ENCODE results near the gene TNFRSF19. TPM values are rescaled to one million over a fixed set of nuclear protein-coding genes. Genes with fewer than 3 reads are reported as not detected.

The TNFRSF19 gene
- total RNA-seq, 1 donor from 2014 or later = 1.6 TPM

GRCh38 chr13:23655321-23655720 lies 85.1 kb downstream of the TNFRSF19 start:
- Mint-ChIP-seq H3K9me3 (ENCODE audit: unreplicated experiment) (no peaks in the 10 kb centered on the region), H3K27me3 (ENCODE audit: unreplicated experiment) (peaks cover 1% of the 10 kb centered on the region), H3K27ac (ENCODE audit: unreplicated experiment) (no peak overlapping the region), H3K4me3 (ENCODE audit: unreplicated experiment) (no peak overlapping the region), H3K36me3 (ENCODE audit: unreplicated experiment) (no peaks in the 10 kb centered on the region), H3K4me1 (ENCODE audit: unreplicated experiment) (peaks cover 19% of the 10 kb centered on the region)
- DNase-seq (ENCODE audit: extremely low spot score, unreplicated experiment) = no peak
- TF ChIP-seq, protein P1, sequence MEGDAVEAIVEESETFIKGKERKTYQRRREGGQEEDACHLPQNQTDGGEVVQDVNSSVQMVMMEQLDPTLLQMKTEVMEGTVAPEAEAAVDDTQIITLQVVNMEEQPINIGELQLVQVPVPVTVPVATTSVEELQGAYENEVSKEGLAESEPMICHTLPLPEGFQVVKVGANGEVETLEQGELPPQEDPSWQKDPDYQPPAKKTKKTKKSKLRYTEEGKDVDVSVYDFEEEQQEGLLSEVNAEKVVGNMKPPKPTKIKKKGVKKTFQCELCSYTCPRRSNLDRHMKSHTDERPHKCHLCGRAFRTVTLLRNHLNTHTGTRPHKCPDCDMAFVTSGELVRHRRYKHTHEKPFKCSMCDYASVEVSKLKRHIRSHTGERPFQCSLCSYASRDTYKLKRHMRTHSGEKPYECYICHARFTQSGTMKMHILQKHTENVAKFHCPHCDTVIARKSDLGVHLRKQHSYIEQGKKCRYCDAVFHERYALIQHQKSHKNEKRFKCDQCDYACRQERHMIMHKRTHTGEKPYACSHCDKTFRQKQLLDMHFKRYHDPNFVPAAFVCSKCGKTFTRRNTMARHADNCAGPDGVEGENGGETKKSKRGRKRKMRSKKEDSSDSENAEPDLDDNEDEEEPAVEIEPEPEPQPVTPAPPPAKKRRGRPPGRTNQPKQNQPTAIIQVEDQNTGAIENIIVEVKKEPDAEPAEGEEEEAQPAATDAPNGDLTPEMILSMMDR (IDR thresholded peaks at IDR 0.05) = no peak

- Mint-ChIP-seq H3K27me3 (ENCODE audit: unreplicated experiment) (no peaks in the 10 kb centered on the region), H3K4me3 (ENCODE audit: unreplicated experiment) (no peak overlapping the region), H3K27ac (ENCODE audit: unreplicated experiment) (peak overlapping the region; percentile 24), H3K36me3 (ENCODE audit: unreplicated experiment) (no peaks in the 10 kb centered on the region), H3K4me1 (ENCODE audit: unreplicated experiment) (peaks cover 19% of the 10 kb centered on the region), H3K9me3 (ENCODE audit: unreplicated experiment) (peaks cover 1% of the 10 kb centered on the region)
- TF ChIP-seq, protein P1 (IDR thresholded peaks at IDR 0.05) = no peak
- no peak for DNase-seq (ENCODE audit: extremely low spot score, unreplicated experiment)
Measured at GRCh38 chr13:23656637-23657371, 86.6 kb downstream of the TNFRSF19 start.

DNA sequence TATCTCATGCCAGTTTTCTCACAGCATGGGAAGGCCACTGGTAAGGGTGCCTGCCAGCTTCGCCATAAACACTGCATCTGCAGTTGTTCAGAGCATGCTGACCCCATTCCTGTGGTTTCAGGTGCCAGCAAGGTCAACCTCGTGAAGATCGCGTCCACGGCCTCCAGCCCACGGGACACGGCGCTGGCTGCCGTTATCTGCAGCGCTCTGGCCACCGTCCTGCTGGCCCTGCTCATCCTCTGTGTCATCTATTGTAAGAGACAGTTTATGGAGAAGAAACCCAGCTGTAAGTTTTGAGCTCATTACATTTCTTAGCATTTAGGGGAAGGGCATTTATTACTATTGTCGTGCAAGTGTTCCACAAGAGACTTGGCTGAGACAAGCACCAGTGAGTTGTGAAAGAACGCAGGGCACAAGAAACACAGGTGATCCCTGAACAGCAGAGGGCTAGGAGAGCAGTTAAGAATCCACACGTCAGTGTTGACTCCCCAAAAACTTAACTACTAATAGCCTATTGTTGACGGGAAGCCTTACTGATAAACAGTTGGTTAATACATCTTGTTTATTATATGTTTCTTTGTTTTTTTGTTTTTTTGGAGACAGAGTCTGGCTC lies 88.8 kb downstream of the TNFRSF19 start:
- H3K27ac Mint-ChIP-seq (ENCODE audit: unreplicated experiment) = no peak overlapping the region
- H3K4me3 Mint-ChIP-seq (ENCODE audit: unreplicated experiment) = no peak overlapping the region
- DNase-seq (ENCODE audit: extremely low spot score, unreplicated experiment) = no peak
- TF ChIP-seq, protein P1 (IDR thresholded peaks at IDR 0.05) = no peak
- no peaks in the 10 kb centered on the region for H3K36me3 Mint-ChIP-seq (ENCODE audit: unreplicated experiment)
- peaks cover 10% of the 10 kb centered on the region for H3K9me3 Mint-ChIP-seq (ENCODE audit: unreplicated experiment)
- H3K27me3 Mint-ChIP-seq (ENCODE audit: unreplicated experiment) = no peaks in the 10 kb centered on the region
- peaks cover 14% of the 10 kb centered on the region for H3K4me1 Mint-ChIP-seq (ENCODE audit: unreplicated experiment)

GRCh38 chr13:23660249-23660648 lies 90.0 kb downstream of the TNFRSF19 start:
- Mint-ChIP-seq H3K9me3 (ENCODE audit: unreplicated experiment) (peaks cover 10% of the 10 kb centered on the region), H3K36me3 (ENCODE audit: unreplicated experiment) (no peaks in the 10 kb centered on the region), H3K27ac (ENCODE audit: unreplicated experiment) (no peak overlapping the region), H3K4me1 (ENCODE audit: unreplicated experiment) (peaks cover 12% of the 10 kb centered on the region), H3K4me3 (ENCODE audit: unreplicated experiment) (no peak overlapping the region), H3K27me3 (ENCODE audit: unreplicated experiment) (no peaks in the 10 kb centered on the region)
- TF ChIP-seq, protein P1 (IDR thresholded peaks at IDR 0.05) = no peak
- no peak for DNase-seq (ENCODE audit: extremely low spot score, unreplicated experiment)

GRCh38 chr13:23666582-23666981 lies 96.4 kb downstream of the TNFRSF19 start:
- no peak for DNase-seq (ENCODE audit: extremely low spot score, unreplicated experiment)
- TF ChIP-seq, protein P1 (IDR thresholded peaks at IDR 0.05) = no peak
- Mint-ChIP-seq H3K4me1 (ENCODE audit: unreplicated experiment) (peaks cover 3% of the 10 kb centered on the region), H3K36me3 (ENCODE audit: unreplicated experiment) (no peaks in the 10 kb centered on the region), H3K4me3 (ENCODE audit: unreplicated experiment) (no peak overlapping the region), H3K27ac (ENCODE audit: unreplicated experiment) (no peak overlapping the region), H3K27me3 (ENCODE audit: unreplicated experiment) (no peaks in the 10 kb centered on the region), H3K9me3 (ENCODE audit: unreplicated experiment) (peaks cover 10% of the 10 kb centered on the region)
